22Rv1 (cell line): ENCODE results near the gene PROM1.

Source experiments
- CTCF ChIP-seq: fragments of 450-650 bp; IDR thresholded peaks from 2 replicates; pipeline ENCODE4 v1.5.1; 2017; ENCODE audit warnings: mild to moderate bottlenecking
- ZFX ChIP-seq: fragments of 450-650 bp; IDR thresholded peaks from 2 replicates; pipeline ENCODE4 v1.6.1; 2017; ENCODE audit warnings: antibody characterized with exemption, borderline replicate concordance

GRCh38 chr4:16037901-16038300 is 45.9 kb downstream of the PROM1 start:
- TF ChIP-seq CTCF = no peak
- no peak for TF ChIP-seq ZFX
